ENCODE results near the gene GGT5. TPM values are rescaled to one million over a fixed set of nuclear protein-coding genes. Genes with fewer than 3 reads are reported as not detected.
"Not testable (repeated sequence)": the region's sequence is repeated elsewhere in the genome, so short reads cannot be mapped to it uniquely, and the experiment has no call there.

The GGT5 gene
- 0.10 TPM in 1 of 2 replicates, not detected in the other for total RNA-seq

DNA sequence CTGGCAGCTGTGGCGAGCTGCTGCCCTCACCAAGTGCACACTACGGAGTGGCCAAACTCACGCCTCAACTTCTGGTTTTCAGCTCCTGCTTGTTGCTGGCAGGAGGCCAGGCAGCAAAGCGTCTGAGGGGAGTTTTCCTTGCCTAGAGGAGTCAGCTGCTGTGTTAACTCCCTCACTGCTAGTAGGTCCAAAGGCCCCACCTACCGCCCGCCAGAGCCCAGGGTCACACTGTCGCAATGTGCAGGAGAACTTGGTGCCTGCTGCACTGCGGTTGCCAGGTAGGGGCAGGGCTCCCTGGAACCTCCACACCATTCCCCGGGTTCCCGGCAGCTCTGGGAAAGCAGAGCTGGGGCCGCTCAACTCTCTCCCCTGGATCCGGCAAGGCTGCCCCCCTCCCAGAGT is at the start of gene GGT5:
TSS of gene GGT5 (minus strand) at position 53 of the 402 bp plus-strand sequence. CDS start 357 bp downstream, outside the sequence.
- peak within 1 kb of the TSS; percentile 85 for H3K27ac Mint-ChIP-seq
- H3K9me3 Mint-ChIP-seq; DNase-seq (ENCODE audit: low spot score); intact Hi-C loops (cut with micrococcal nuclease); H3K36me3 Mint-ChIP-seq (ENCODE audit: low read depth); H3K27me3 Mint-ChIP-seq (ENCODE audit: insufficient read depth): not testable (repeated sequence)
- H3K4me3 Mint-ChIP-seq = peak within 1 kb of the TSS; percentile 20
- peaks cover 41% of the 10 kb centered on the region for H3K4me1 Mint-ChIP-seq (ENCODE audit: low read depth)

- H3K9me3 Mint-ChIP-seq; intact Hi-C loops (cut with micrococcal nuclease); DNase-seq (ENCODE audit: low spot score); H3K4me3 Mint-ChIP-seq; H3K36me3 Mint-ChIP-seq (ENCODE audit: low read depth); H3K27me3 Mint-ChIP-seq (ENCODE audit: insufficient read depth); H3K27ac Mint-ChIP-seq: not testable (repeated sequence)
- peaks cover 13% of the 10 kb centered on the region for H3K4me1 Mint-ChIP-seq (ENCODE audit: low read depth)
Measured at GRCh38 chr22:24292202-24292830, 47.4 kb upstream of the GGT5 start.

- peaks cover 13% of the 10 kb centered on the region for H3K4me1 Mint-ChIP-seq (ENCODE audit: low read depth)
- DNase-seq (ENCODE audit: low spot score) = no peak
- no peak overlapping the region for H3K4me3 Mint-ChIP-seq
- H3K27ac Mint-ChIP-seq = no peak overlapping the region
- intact Hi-C loops (cut with micrococcal nuclease) = no loop called here
- H3K27me3 Mint-ChIP-seq (ENCODE audit: insufficient read depth) = peaks cover 4% of the 10 kb centered on the region
- H3K9me3 Mint-ChIP-seq = no peaks in the 10 kb centered on the region
- no peaks in the 10 kb centered on the region for H3K36me3 Mint-ChIP-seq (ENCODE audit: low read depth)
Measured at GRCh38 chr22:24291515-24292201, 46.8 kb upstream of the GGT5 start.

GRCh38 chr22:24290459-24290858 is 45.6 kb upstream of the GGT5 start:
- Mint-ChIP-seq H3K27ac (no peak overlapping the region), H3K4me3 (no peak overlapping the region), H3K36me3 (ENCODE audit: low read depth) (no peaks in the 10 kb centered on the region), H3K27me3 (ENCODE audit: insufficient read depth) (peaks cover 4% of the 10 kb centered on the region), H3K9me3 (no peaks in the 10 kb centered on the region), H3K4me1 (ENCODE audit: low read depth) (peaks cover 13% of the 10 kb centered on the region)
- DNase-seq (ENCODE audit: low spot score) = no peak
- intact Hi-C loops (cut with micrococcal nuclease) = no loop called here

GRCh38 chr22:24289741-24290163 is 44.9 kb upstream of the GGT5 start:
- H3K9me3 Mint-ChIP-seq = no peaks in the 10 kb centered on the region
- peaks cover 4% of the 10 kb centered on the region for H3K27me3 Mint-ChIP-seq (ENCODE audit: insufficient read depth)
- no peak overlapping the region for H3K27ac Mint-ChIP-seq
- no peak overlapping the region for H3K4me3 Mint-ChIP-seq
- peaks cover 20% of the 10 kb centered on the region for H3K4me1 Mint-ChIP-seq (ENCODE audit: low read depth)
- H3K36me3 Mint-ChIP-seq (ENCODE audit: low read depth) = no peaks in the 10 kb centered on the region
- intact Hi-C loops (cut with micrococcal nuclease) = loop anchor here (5.0 kb wide), 1 partner anchor 198 kb away; no protein-coding TSS in a partner anchor
- no peak for DNase-seq (ENCODE audit: low spot score)

DNA sequence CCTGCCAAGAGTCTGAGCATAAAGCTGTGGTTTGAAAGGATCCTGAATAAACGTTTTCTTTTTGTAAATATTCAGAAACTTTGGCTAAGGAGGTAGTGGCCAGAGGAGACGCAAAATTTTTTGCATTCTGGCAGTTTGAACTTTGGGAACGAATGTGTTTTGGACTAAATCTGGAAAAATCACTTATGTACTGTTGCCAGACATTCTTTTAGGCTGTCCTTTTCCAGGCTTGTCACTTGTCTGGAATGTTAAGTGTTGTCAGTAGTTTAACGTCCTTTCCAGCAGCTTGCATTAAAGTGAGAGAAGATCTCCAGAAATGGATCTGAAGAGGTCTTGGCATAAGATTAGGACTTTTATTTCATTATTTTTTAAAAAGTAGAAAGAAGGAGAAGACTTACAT is 44.2 kb upstream of the GGT5 start:
- no peak overlapping the region for H3K27ac Mint-ChIP-seq
- no peaks in the 10 kb centered on the region for H3K9me3 Mint-ChIP-seq
- DNase-seq (ENCODE audit: low spot score) = no peak
- intact Hi-C loops (cut with micrococcal nuclease) = loop anchor here (5.0 kb wide), 1 partner anchor 198 kb away; no protein-coding TSS in a partner anchor
- H3K4me1 Mint-ChIP-seq (ENCODE audit: low read depth) = peaks cover 24% of the 10 kb centered on the region
- peaks cover 4% of the 10 kb centered on the region for H3K27me3 Mint-ChIP-seq (ENCODE audit: insufficient read depth)
- no peaks in the 10 kb centered on the region for H3K36me3 Mint-ChIP-seq (ENCODE audit: low read depth)
- no peak overlapping the region for H3K4me3 Mint-ChIP-seq

DNA sequence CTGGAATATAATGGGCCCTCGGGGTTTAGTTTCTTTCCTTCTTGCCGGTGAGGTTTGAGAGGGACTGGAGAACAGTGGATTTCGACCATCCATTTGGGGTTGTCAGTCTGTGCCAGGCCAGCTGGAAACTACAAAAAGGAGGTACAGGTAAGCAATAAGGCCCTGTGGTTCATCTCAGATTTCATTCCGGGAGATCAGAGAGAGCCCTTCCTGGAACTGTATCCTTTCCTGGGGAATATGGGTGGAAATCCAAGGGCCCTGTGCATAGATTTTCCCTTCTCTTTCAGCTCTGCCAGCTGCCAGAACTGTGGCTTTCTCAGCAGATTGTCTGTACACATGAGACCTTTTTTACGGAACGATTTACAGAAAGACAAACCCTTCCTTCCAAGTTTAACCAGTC is 42.9 kb upstream of the GGT5 start:
- H3K9me3 Mint-ChIP-seq; H3K4me3 Mint-ChIP-seq; H3K27me3 Mint-ChIP-seq (ENCODE audit: insufficient read depth); H3K36me3 Mint-ChIP-seq (ENCODE audit: low read depth); H3K27ac Mint-ChIP-seq; DNase-seq (ENCODE audit: low spot score): not testable (repeated sequence)
- peaks cover 29% of the 10 kb centered on the region for H3K4me1 Mint-ChIP-seq (ENCODE audit: low read depth)
- intact Hi-C loops (cut with micrococcal nuclease) = loop anchor here (5.0 kb wide), 1 partner anchor 200 kb away; no protein-coding TSS in a partner anchor

DNA sequence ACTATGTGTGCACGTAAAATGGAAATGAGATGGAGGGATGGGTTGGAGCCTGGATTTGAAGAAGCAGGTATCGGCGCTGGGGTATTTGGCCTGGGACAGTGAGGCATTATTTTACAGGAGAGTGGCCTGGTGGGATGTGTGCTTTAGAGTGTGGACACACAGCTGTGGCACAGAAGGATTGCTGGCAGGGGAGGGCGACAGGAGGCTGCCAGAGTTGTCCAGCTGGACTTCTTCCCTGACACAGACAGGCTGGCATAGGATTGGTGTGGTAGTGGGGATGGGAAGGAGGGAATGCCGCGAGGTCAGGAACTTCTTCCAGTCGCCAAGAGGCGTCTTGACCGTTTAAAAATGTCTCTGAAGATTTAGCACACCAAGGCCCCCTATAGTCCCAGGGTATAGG is 42.3 kb upstream of the GGT5 start:
- H3K36me3 Mint-ChIP-seq (ENCODE audit: low read depth) = not testable (repeated sequence)

DNA sequence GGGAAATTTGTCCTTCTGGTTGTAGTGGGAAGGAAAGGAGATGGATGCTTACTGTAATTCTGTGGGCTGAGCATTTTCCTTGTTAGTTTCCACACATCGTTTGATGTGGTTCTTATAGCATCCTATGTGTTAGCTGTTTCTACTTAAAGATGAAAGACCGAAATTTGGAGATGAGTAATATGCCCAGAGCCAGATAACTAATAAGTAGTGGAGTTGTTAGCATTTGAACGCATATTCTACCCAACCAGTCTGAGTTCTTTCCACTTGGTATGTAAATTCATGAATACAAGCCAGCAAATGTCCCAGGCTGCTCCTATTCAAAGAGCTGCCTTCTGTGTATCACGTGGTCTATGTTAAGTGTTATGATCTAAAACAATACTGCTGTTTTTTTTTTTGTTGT is 40.4 kb upstream of the GGT5 start:
- peaks cover 9% of the 10 kb centered on the region for H3K36me3 Mint-ChIP-seq (ENCODE audit: low read depth)
- peak overlapping the region; percentile 73 for H3K27ac Mint-ChIP-seq
- no peak for DNase-seq (ENCODE audit: low spot score)
- peak overlapping the region; percentile 5 for H3K4me3 Mint-ChIP-seq
- peaks cover 9% of the 10 kb centered on the region for H3K27me3 Mint-ChIP-seq (ENCODE audit: insufficient read depth)
- intact Hi-C loops (cut with micrococcal nuclease) = loop anchor here (1.0 to 5.0 kb wide), 4 partner anchors 12 to 202 kb away; no protein-coding TSS in a partner anchor
- peaks cover 42% of the 10 kb centered on the region for H3K4me1 Mint-ChIP-seq (ENCODE audit: low read depth)
- no peaks in the 10 kb centered on the region for H3K9me3 Mint-ChIP-seq

More for the DNA sequence above, 42.3 kb upstream of the GGT5 start:
- H3K27me3 Mint-ChIP-seq (ENCODE audit: insufficient read depth); H3K27ac Mint-ChIP-seq; H3K4me3 Mint-ChIP-seq; H3K9me3 Mint-ChIP-seq; DNase-seq (ENCODE audit: low spot score): not testable (repeated sequence)
- H3K4me1 Mint-ChIP-seq (ENCODE audit: low read depth) = peaks cover 32% of the 10 kb centered on the region
- intact Hi-C loops (cut with micrococcal nuclease) = loop anchor here (5.0 kb wide), 1 partner anchor 200 kb away; no protein-coding TSS in a partner anchor

DNA sequence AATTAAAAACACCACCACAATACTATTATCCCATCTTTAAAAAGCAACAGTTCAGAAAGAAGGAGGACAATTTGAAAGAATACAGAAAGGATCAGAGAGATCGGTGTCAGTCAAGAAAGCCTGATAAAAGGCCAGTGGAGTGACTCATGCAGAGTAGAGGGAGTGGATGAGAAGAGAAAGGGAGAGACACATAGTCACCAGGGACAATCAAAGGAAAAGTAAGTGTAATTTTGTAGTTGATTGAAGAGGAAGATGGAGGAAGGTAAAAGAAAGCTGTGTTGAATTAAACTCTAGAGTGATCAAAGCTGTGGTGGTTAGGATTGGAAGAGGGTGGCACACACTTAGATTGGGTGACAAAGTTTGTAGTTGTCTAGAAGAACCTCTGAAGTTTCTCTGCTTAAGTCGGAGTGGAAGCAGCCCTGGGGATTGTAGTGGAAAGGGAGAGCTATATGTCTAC is 39.9 kb upstream of the GGT5 start:
- H3K36me3 Mint-ChIP-seq (ENCODE audit: low read depth) = peaks cover 9% of the 10 kb centered on the region
- peak overlapping the region; percentile 5 for H3K4me3 Mint-ChIP-seq
- intact Hi-C loops (cut with micrococcal nuclease) = loop anchor here (1.0 to 5.0 kb wide), 4 partner anchors 11 to 203 kb away; no protein-coding TSS in a partner anchor
- no peaks in the 10 kb centered on the region for H3K9me3 Mint-ChIP-seq
- H3K27me3 Mint-ChIP-seq (ENCODE audit: insufficient read depth) = peaks cover 9% of the 10 kb centered on the region
- DNase-seq (ENCODE audit: low spot score) = no peak
- H3K4me1 Mint-ChIP-seq (ENCODE audit: low read depth) = peaks cover 38% of the 10 kb centered on the region
- H3K27ac Mint-ChIP-seq = peak overlapping the region; percentile 73

DNA sequence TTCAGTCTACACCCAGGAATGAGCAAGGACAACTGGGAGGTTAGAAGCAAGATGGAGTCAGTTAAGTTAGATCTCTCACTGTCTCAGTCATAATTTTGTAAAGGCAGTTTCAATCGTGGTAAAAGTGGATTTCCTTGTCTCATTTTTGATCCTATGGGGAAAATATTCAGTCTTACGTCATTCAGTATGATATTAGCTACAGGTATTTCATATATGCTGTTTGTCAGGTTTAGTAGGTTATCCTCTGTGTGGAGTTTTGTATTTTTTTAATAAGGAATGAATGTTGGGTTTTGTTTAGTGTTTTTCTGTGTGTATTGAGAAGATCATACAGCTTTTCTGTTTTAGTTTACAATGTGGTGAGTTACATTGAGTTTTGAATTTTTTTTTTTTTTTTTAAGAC is 37.5 kb upstream of the GGT5 start:
- Mint-ChIP-seq H3K9me3 (no peaks in the 10 kb centered on the region), H3K27ac (no peak overlapping the region), H3K36me3 (ENCODE audit: low read depth) (peaks cover 10% of the 10 kb centered on the region), H3K27me3 (ENCODE audit: insufficient read depth) (peaks cover 7% of the 10 kb centered on the region), H3K4me1 (ENCODE audit: low read depth) (peaks cover 35% of the 10 kb centered on the region), H3K4me3 (no peak overlapping the region)
- DNase-seq (ENCODE audit: low spot score) = no peak
- intact Hi-C loops (cut with micrococcal nuclease) = no loop called here

DNA sequence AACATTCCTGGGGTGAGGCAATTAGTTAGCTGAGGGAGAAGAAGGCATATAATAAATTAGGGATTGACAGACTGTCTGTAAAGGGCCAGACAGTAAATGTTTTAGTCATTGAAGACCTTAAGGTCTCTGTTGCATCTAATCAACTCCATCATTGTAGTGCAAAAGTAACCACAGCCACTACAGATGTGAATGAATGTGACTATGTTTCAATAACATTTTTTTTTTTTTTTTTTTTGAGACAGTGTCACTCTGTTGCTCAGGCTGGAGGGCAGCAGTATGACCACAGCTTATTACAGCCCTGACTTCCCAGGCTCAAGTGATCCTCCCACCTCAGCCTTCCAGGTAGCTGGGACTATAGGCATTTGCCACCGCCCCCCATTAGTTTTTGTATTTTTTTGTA is 35.5 kb upstream of the GGT5 start:
- not testable (repeated sequence) for H3K9me3 Mint-ChIP-seq, H3K4me3 Mint-ChIP-seq
- H3K36me3 Mint-ChIP-seq (ENCODE audit: low read depth) = peaks cover 17% of the 10 kb centered on the region

More for the DNA sequence above, 35.5 kb upstream of the GGT5 start:
- H3K4me1 Mint-ChIP-seq (ENCODE audit: low read depth) = peaks cover 40% of the 10 kb centered on the region
- DNase-seq (ENCODE audit: low spot score); H3K27ac Mint-ChIP-seq; intact Hi-C loops (cut with micrococcal nuclease); H3K27me3 Mint-ChIP-seq (ENCODE audit: insufficient read depth): not testable (repeated sequence)

Data from activated T-helper 1 cell treated with anti-CD3 and anti-CD28 coated beads, Interleukin-12 subunit alpha, Interleukin-12 subunit beta, Interleukin-2, Interleukin-4 antibody, amounts not matched to agents 30 ng/mL and 10 ng/mL and 1 ng/mL, durations not matched to agents 14 hours and 24 hours and 36 hours (primary cell).